ENCODE results near the gene RIMBP2. TPM values are rescaled to one million over a fixed set of nuclear protein-coding genes. Genes with fewer than 3 reads are reported as not detected.
A peak's percentile ranks its signal among the peaks of the same experiment; 100 is the strongest.

RIMBP2 gene
- total RNA-seq, 3 donors from 2014 or later, result 2.3 to 5.9 (median 5.4) TPM

GRCh38 chr12:130537655-130538054 lies 178.4 kb downstream of the RIMBP2 start:
- Histone ChIP-seq H3K4me1 (ENCODE audit: low read depth) (no peaks in the 10 kb centered on the region), H3K9me3 (no peaks in the 10 kb centered on the region), H3K4me3 (no peak overlapping the region), H3K36me3 (ENCODE audit: low read depth) (no peaks in the 10 kb centered on the region)
- ATAC-seq, result no peak
- intact Hi-C loops (cut with DNase I, micrococcal nuclease), result no loop called here
- TF ChIP-seq CTCF (IDR thresholded peaks at IDR 0.05), result no peak
- DNase-seq, result no peak

- ATAC-seq (no peak), DNase-seq (no peak)
- Histone ChIP-seq H3K9me3 (no peaks in the 10 kb centered on the region), H3K4me3 (no peak overlapping the region), H3K36me3 (ENCODE audit: low read depth) (no peaks in the 10 kb centered on the region), H3K4me1 (ENCODE audit: low read depth) (no peaks in the 10 kb centered on the region)
- TF ChIP-seq CTCF (IDR thresholded peaks at IDR 0.05), result no peak
- intact Hi-C loops (cut with DNase I, micrococcal nuclease), result no loop called here
These were observed 179.0 kb downstream of the RIMBP2 start for GRCh38 chr12:130537051-130537450.

DNA sequence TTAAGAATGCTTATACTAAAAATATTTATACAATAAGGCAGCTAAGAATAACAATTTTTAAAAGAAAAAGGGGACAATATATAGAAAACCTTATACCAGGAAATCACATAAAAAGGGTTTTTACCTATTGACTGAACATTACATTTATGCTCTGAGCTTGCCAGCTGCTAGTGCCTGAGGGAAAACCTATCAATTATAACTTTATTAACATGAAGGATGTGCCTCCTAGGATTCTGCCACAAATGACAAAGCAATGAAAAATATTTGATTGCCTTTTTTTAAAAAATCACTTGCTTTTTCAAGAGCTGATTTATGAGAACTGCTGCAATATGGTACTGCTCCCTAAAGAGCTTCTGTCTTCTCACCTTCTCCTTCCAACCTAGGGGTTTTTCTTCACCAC lies 185.7 kb downstream of the RIMBP2 start:
- TF ChIP-seq CTCF (IDR thresholded peaks at IDR 0.05), result no peak
- no peak for ATAC-seq
- intact Hi-C loops (cut with DNase I, micrococcal nuclease), result no loop called here
- no peaks in the 10 kb centered on the region for H3K4me1 ChIP-seq (ENCODE audit: low read depth)
- H3K9me3 ChIP-seq, result no peaks in the 10 kb centered on the region
- H3K4me3 ChIP-seq, result no peak overlapping the region
- no peaks in the 10 kb centered on the region for H3K36me3 ChIP-seq (ENCODE audit: low read depth)
- no peak for DNase-seq

- no peak for ATAC-seq
- Histone ChIP-seq H3K4me3 (no peak overlapping the region), H3K9me3 (no peaks in the 10 kb centered on the region), H3K4me1 (ENCODE audit: low read depth) (no peaks in the 10 kb centered on the region), H3K36me3 (ENCODE audit: low read depth) (no peaks in the 10 kb centered on the region)
- no peak for TF ChIP-seq CTCF (IDR thresholded peaks at IDR 0.05)
- intact Hi-C loops (cut with DNase I, micrococcal nuclease), result no loop called here
- no peak for DNase-seq
These were observed 186.3 kb downstream of the RIMBP2 start for GRCh38 chr12:130529781-130530180.

GRCh38 chr12:130527239-130527638 lies 188.9 kb downstream of the RIMBP2 start:
- intact Hi-C loops (cut with DNase I, micrococcal nuclease), result no loop called here
- DNase-seq (no peak), ATAC-seq (no peak)
- Histone ChIP-seq H3K4me1 (ENCODE audit: low read depth) (no peaks in the 10 kb centered on the region), H3K36me3 (ENCODE audit: low read depth) (no peaks in the 10 kb centered on the region), H3K9me3 (no peaks in the 10 kb centered on the region), H3K4me3 (no peak overlapping the region)
- TF ChIP-seq CTCF (IDR thresholded peaks at IDR 0.05), result no peak

DNA sequence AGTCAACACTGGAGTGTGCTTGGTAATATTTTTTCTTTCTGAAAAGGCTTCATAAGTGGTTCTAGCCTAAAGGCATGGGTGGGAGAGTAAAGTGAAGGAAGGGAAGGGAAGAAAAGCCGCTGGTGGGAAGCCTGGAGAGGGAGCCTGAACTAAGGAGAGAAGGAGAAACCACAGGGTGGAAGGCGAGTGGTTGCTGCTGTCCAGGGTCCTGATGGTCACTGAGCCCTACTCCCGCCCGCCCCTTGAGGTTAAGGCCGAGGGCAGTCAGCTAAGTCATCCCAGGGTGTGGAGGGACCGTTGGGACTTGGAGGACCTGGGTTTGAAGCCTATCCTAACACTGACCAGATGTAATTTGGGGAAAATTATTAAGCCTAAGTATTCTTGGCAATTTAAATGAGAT lies 189.3 kb downstream of the RIMBP2 start:
- Histone ChIP-seq H3K4me3 (no peak overlapping the region), H3K36me3 (ENCODE audit: low read depth) (no peaks in the 10 kb centered on the region), H3K9me3 (no peaks in the 10 kb centered on the region), H3K4me1 (ENCODE audit: low read depth) (no peaks in the 10 kb centered on the region)
- ATAC-seq (peak; percentile 52), DNase-seq (peak in 2 of 3 donors; percentile 46 to 53)
- intact Hi-C loops (cut with DNase I, micrococcal nuclease), result no loop called here
- TF ChIP-seq CTCF (IDR thresholded peaks at IDR 0.05), result no peak

All from mucosa of descending colon (tissue), 3 donors.